ENCODE results near the gene CAMK2D.

CAMK2D gene

GRCh38 chr4:113556382-113557134, 205.0 kb downstream of the CAMK2D start:
- DNase-seq, result no peak

- DNase-seq, result no peak
Observed at GRCh38 chr4:113555868-113556267, 205.7 kb downstream of the CAMK2D start.

- no peak for DNase-seq
Observed at GRCh38 chr4:113553082-113553481, 208.5 kb downstream of the CAMK2D start.

GRCh38 chr4:113550510-113550909, 211.0 kb downstream of the CAMK2D start:
- no peak for DNase-seq

GRCh38 chr4:113548303-113548702, 213.2 kb downstream of the CAMK2D start:
- no peak for DNase-seq

- DNase-seq, result peak; percentile 25
Observed at GRCh38 chr4:113547487-113548042, 214.0 kb downstream of the CAMK2D start.

GRCh38 chr4:113541933-113542332, 219.6 kb downstream of the CAMK2D start:
- no peak for DNase-seq

GRCh38 chr4:113540859-113541258, 220.7 kb downstream of the CAMK2D start:
- DNase-seq, result no peak

- DNase-seq, result no peak
Observed at GRCh38 chr4:113539408-113539807, 222.1 kb downstream of the CAMK2D start.

- DNase-seq, result no peak
Observed at GRCh38 chr4:113537628-113538027, 223.9 kb downstream of the CAMK2D start.

- no peak for DNase-seq
Observed at GRCh38 chr4:113537203-113537602, 224.3 kb downstream of the CAMK2D start.

GRCh38 chr4:113534711-113535110, 226.8 kb downstream of the CAMK2D start:
- DNase-seq, result no peak

- no peak for DNase-seq
Observed at GRCh38 chr4:113531572-113531971, 230.0 kb downstream of the CAMK2D start.

- no peak for DNase-seq
Observed at GRCh38 chr4:113528395-113528794, 233.1 kb downstream of the CAMK2D start.

- DNase-seq, result no peak
Observed at GRCh38 chr4:113525521-113525920, 236.0 kb downstream of the CAMK2D start.

GRCh38 chr4:113524505-113525186, 236.9 kb downstream of the CAMK2D start:
- DNase-seq, result no peak

GRCh38 chr4:113524096-113524495, 237.4 kb downstream of the CAMK2D start:
- DNase-seq, result no peak

- no peak for DNase-seq
Observed at GRCh38 chr4:113522433-113522832, 239.1 kb downstream of the CAMK2D start.

GRCh38 chr4:113513382-113513781, 248.2 kb downstream of the CAMK2D start:
- DNase-seq, result no peak

GRCh38 chr4:113512880-113513279, 248.7 kb downstream of the CAMK2D start:
- no peak for DNase-seq

- no peak for DNase-seq
Observed at GRCh38 chr4:113511944-113512343, 249.6 kb downstream of the CAMK2D start.

GRCh38 chr4:113509851-113510250, 251.7 kb downstream of the CAMK2D start:
- no peak for DNase-seq

- DNase-seq, result no peak
Observed at GRCh38 chr4:113505044-113505443, 256.5 kb downstream of the CAMK2D start.

- DNase-seq, result no peak
Observed at GRCh38 chr4:113504422-113504821, 257.1 kb downstream of the CAMK2D start.

Measured in NCI-H774 (cell line).